Suprapubic skin (tissue), 4 donors: ENCODE results near the gene LRP6. TPM values are rescaled to one million over a fixed set of nuclear protein-coding genes. Genes with fewer than 3 reads are reported as not detected.

Experiments used
- DNase-seq, 2 donors: peaks; one replicate each; pipeline ENCODE4 v3.0.0-alpha.2; 2019; ENCODE audit warnings: low spot score in 2 of 2
- H3K27ac ChIP-seq: fragments of 200-600 bp; sonication (generic); one replicate; pipeline ENCODE4 v1.5.1; 2019
- H3K27me3 ChIP-seq: fragments of 200-600 bp; sonication (generic); one replicate; pipeline ENCODE4 v1.5.1; 2019
- H3K36me3 ChIP-seq: fragments of 200-600 bp; sonication (generic); one replicate; pipeline ENCODE4 v1.5.1; 2019
- H3K4me1 ChIP-seq: fragments of 200-600 bp; sonication (generic); one replicate; pipeline ENCODE4 v1.5.1; 2019
- H3K4me3 ChIP-seq: fragments of 200-600 bp; sonication (generic); one replicate; pipeline ENCODE4 v1.5.1; 2019; ENCODE audit warnings: mild to moderate bottlenecking
- H3K9me3 ChIP-seq: fragments of 200-600 bp; sonication (generic); one replicate; pipeline ENCODE4 v1.5.1; 2019
- CTCF ChIP-seq, 2 donors: fragments of 200-600 bp in 1 of 2; fragments of 450-650 bp in 1 of 2; sonication (generic) in 1 of 2; IDR thresholded peaks; one replicate each; pipeline ENCODE4 v1.5.1; 2016 to 2019; ENCODE audit warnings: antibody characterized with exemption in 2 of 2, mild to moderate bottlenecking in 1 of 2, moderate library complexity in 1 of 2
- EP300 ChIP-seq: sonication (generic); formaldehyde crosslinking; IDR thresholded peaks from one replicate; pipeline ENCODE4 v1.6.1; 2017; ENCODE audit warnings: antibody characterized with exemption
- POLR2A ChIP-seq, 2 donors: fragments of 450-650 bp; IDR thresholded peaks; one replicate each; pipeline ENCODE4 v1.6.1; 2017; ENCODE audit warnings: antibody characterized with exemption in 2 of 2, mild to moderate bottlenecking in 2 of 2, moderate library complexity in 2 of 2
- POLR2AphosphoS5 ChIP-seq, 3 donors: sonication (generic); formaldehyde crosslinking; IDR thresholded peaks; one replicate each; pipeline ENCODE4 v1.6.1; 2017; ENCODE audit warnings: antibody characterized with exemption in 3 of 3
- WGBS: methylation state at CpG from one replicate; pipeline ENCODE4 v1.1.5; 2018; 5-methylcytosine and 5-hydroxymethylcytosine counted together
- total RNA-seq, 4 donors: library from RNA; depleted of rRNA; stranded (reverse); fragments of >200 nt; gene quantifications; one replicate each; pipeline ENCODE4 v1.1.0, GENCODE V29; 2016

Gene LRP6
- total RNA-seq, 4 donors from 2014 or later = 13.3 to 39.9 (median 33.9) TPM

GRCh38 chr12:12214201-12214600 lies 52.6 kb downstream of the LRP6 start:
- no peak overlapping the region for H3K4me3 ChIP-seq
- no peaks in the 10 kb centered on the region for H3K27me3 ChIP-seq
- no peak overlapping the region for H3K27ac ChIP-seq
- H3K4me1 ChIP-seq = no peaks in the 10 kb centered on the region
- no peak for DNase-seq
- no peaks in the 10 kb centered on the region for H3K9me3 ChIP-seq
- no peaks in the 10 kb centered on the region for H3K36me3 ChIP-seq
- TF ChIP-seq EP300 = no peak
- no peak for TF ChIP-seq POLR2A (IDR thresholded peaks at IDR 0.05)
- TF ChIP-seq POLR2AphosphoS5 (IDR thresholded peaks at IDR 0.05) = no peak

DNA sequence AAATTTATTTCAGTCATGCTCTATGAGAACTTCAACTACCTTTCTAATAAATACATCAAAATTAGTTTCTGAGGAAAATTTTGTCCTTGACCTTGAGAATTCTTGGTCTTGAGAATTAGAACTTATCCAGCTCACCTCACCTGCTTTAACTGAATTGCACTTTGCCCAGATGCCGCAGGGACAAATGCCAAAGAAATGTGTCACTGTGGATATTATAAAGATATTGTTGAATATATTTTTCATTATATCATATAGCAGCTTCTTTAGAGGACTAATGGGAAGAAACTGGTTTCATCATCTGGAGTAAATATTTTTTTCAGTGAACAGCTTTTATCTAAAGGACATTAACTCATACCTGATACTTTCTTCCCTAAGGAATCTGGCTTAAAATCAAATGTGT lies 54.1 kb downstream of the LRP6 start:
- no peaks in the 10 kb centered on the region for H3K9me3 ChIP-seq
- WGBS = 87% methylated on average over 1 of the region's 1 CpG
- no peak for DNase-seq
- TF ChIP-seq EP300 (no peak), POLR2A (IDR thresholded peaks at IDR 0.05) (no peak), POLR2AphosphoS5 (IDR thresholded peaks at IDR 0.05) (no peak), CTCF (IDR thresholded peaks at IDR 0.05) (no peak)
- H3K27me3 ChIP-seq = no peaks in the 10 kb centered on the region
- H3K4me1 ChIP-seq = no peaks in the 10 kb centered on the region
- no peak overlapping the region for H3K27ac ChIP-seq
- H3K36me3 ChIP-seq = no peaks in the 10 kb centered on the region
- H3K4me3 ChIP-seq = no peak overlapping the region

GRCh38 chr12:12210983-12211382 lies 55.9 kb downstream of the LRP6 start:
- 81% methylated on average over 5 of the region's 5 CpGs for WGBS
- Histone ChIP-seq H3K36me3 (no peaks in the 10 kb centered on the region), H3K27me3 (no peaks in the 10 kb centered on the region), H3K4me1 (no peaks in the 10 kb centered on the region), H3K27ac (no peak overlapping the region), H3K4me3 (no peak overlapping the region), H3K9me3 (no peaks in the 10 kb centered on the region)
- TF ChIP-seq POLR2AphosphoS5 (IDR thresholded peaks at IDR 0.05) (no peak), POLR2A (IDR thresholded peaks at IDR 0.05) (no peak), EP300 (no peak), CTCF (IDR thresholded peaks at IDR 0.05) (no peak)
- no peak for DNase-seq

DNA sequence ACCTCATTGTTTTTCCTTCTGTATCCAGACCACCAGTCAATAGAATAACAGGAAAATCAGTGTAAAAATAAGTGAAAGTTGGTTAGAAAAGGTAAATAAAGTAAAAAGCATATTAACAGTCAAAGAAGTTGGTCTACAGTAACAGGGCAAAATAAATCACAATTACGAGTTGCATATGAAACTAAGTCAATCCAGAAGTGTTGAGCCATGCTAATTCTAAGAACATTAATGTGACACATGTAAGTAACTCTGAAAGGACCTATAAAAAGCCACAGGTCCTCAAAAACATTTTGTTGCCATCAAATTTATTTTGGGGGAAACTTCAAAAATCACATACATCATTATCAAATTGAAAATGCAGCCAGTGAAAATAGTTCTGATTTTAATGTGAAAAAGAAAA lies 56.4 kb downstream of the LRP6 start:
- no peaks in the 10 kb centered on the region for H3K9me3 ChIP-seq
- no peak overlapping the region for H3K4me3 ChIP-seq
- no peaks in the 10 kb centered on the region for H3K4me1 ChIP-seq
- WGBS = 84% methylated on average over 1 of the region's 1 CpG
- H3K27me3 ChIP-seq = no peaks in the 10 kb centered on the region
- H3K36me3 ChIP-seq = no peaks in the 10 kb centered on the region
- TF ChIP-seq EP300 (no peak), CTCF (IDR thresholded peaks at IDR 0.05) (no peak), POLR2AphosphoS5 (IDR thresholded peaks at IDR 0.05) (no peak), POLR2A (IDR thresholded peaks at IDR 0.05) (no peak)
- no peak overlapping the region for H3K27ac ChIP-seq
- no peak for DNase-seq

DNA sequence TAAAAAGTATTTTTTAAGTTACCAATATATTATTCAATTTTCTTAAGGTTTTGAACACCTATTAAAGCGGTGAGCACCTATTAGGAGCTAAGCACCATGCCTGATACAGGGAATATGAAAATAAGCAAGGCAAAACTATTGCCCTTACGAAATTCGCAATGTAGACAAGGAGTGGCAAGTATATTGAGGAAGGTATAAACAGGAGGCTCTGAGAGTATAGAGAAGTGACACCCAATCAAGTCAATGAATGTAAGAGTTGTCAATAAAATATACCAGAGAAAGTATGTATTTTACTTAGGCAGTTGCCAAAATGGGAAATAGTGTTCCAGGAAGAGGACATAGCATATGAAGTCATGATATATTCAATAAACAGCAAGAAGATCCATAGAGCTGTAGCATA lies 57.2 kb downstream of the LRP6 start:
- Histone ChIP-seq H3K9me3 (no peaks in the 10 kb centered on the region), H3K36me3 (no peaks in the 10 kb centered on the region), H3K27me3 (no peaks in the 10 kb centered on the region), H3K4me3 (no peak overlapping the region), H3K4me1 (no peaks in the 10 kb centered on the region), H3K27ac (no peak overlapping the region)
- WGBS = 92% methylated on average over 3 of the region's 3 CpGs
- DNase-seq = no peak
- no peak for TF ChIP-seq POLR2AphosphoS5 (IDR thresholded peaks at IDR 0.05)
- TF ChIP-seq EP300 = no peak
- TF ChIP-seq POLR2A (IDR thresholded peaks at IDR 0.05) = no peak
- no peak for TF ChIP-seq CTCF (IDR thresholded peaks at IDR 0.05)

- no peak for TF ChIP-seq POLR2AphosphoS5 (IDR thresholded peaks at IDR 0.05)
- TF ChIP-seq CTCF (IDR thresholded peaks at IDR 0.05) = no peak
- TF ChIP-seq POLR2A (IDR thresholded peaks at IDR 0.05) = no peak
- TF ChIP-seq EP300 = no peak
- no peaks in the 10 kb centered on the region for H3K4me1 ChIP-seq
- no peak overlapping the region for H3K27ac ChIP-seq
- no peak overlapping the region for H3K4me3 ChIP-seq
- H3K9me3 ChIP-seq = no peaks in the 10 kb centered on the region
- no peaks in the 10 kb centered on the region for H3K27me3 ChIP-seq
- H3K36me3 ChIP-seq = no peaks in the 10 kb centered on the region
- DNase-seq = no peak
- WGBS = 85% methylated on average over 3 of the region's 3 CpGs
Observed at GRCh38 chr12:12209043-12209442, 57.8 kb downstream of the LRP6 start.
